Measurements from ENCODE around the gene KLHL22.
"Not testable (repeated sequence)": the region's sequence is repeated elsewhere in the genome, so short reads cannot be mapped to it uniquely, and the experiment has no call there.

Gene KLHL22

GRCh38 chr22:20414450-20414849, 81.1 kb downstream of the KLHL22 start:
- Histone ChIP-seq H3K4me3 (ENCODE audit: low read depth, low read length) (no peak overlapping the region), H3K27ac (no peak overlapping the region), H3K79me2 (no peaks in the 10 kb centered on the region), H3K4me2 (ENCODE audit: low read length) (no peak overlapping the region), H3K9me3 (ENCODE audit: control insufficient read depth, low read length) (no peaks in the 10 kb centered on the region), H3K36me3 (ENCODE audit: control insufficient read depth, insufficient read depth, low read length) (no peaks in the 10 kb centered on the region), H2AFZ (no peak overlapping the region), H3K27me3 (ENCODE audit: control insufficient read depth, insufficient read depth, low read length) (no peaks in the 10 kb centered on the region), H3K4me1 (no peaks in the 10 kb centered on the region), H3K9ac (no peak overlapping the region)
- no peak for TF ChIP-seq CTCF (IDR thresholded peaks at IDR 0.05)

- H3K36me3 ChIP-seq (ENCODE audit: control insufficient read depth, insufficient read depth, low read length), result no peaks in the 10 kb centered on the region
Observed at GRCh38 chr22:20414059-20414440, 81.5 kb downstream of the KLHL22 start.

GRCh38 chr22:20413217-20414058, 82.2 kb downstream of the KLHL22 start:
- H3K36me3 ChIP-seq (ENCODE audit: control insufficient read depth, insufficient read depth, low read length), result no peaks in the 10 kb centered on the region
- H3K9me3 ChIP-seq (ENCODE audit: control insufficient read depth, low read length), result no peaks in the 10 kb centered on the region
- H3K9ac ChIP-seq, result no peak overlapping the region
- no peak overlapping the region for H3K4me3 ChIP-seq (ENCODE audit: low read depth, low read length)
- H3K4me2 ChIP-seq (ENCODE audit: low read length), result no peak overlapping the region
- no peak overlapping the region for H3K27ac ChIP-seq
- TF ChIP-seq CTCF (IDR thresholded peaks at IDR 0.05), result no peak
- H3K79me2 ChIP-seq, result no peaks in the 10 kb centered on the region
- H2AFZ ChIP-seq, result no peak overlapping the region
- H3K4me1 ChIP-seq, result no peaks in the 10 kb centered on the region
- no peaks in the 10 kb centered on the region for H3K27me3 ChIP-seq (ENCODE audit: control insufficient read depth, insufficient read depth, low read length)

More at GRCh38 chr22:20414059-20414440, 81.5 kb downstream of the KLHL22 start:
- Histone ChIP-seq H3K9ac (no peak overlapping the region), H3K9me3 (ENCODE audit: control insufficient read depth, low read length) (no peaks in the 10 kb centered on the region), H3K79me2 (no peaks in the 10 kb centered on the region), H3K27me3 (ENCODE audit: control insufficient read depth, insufficient read depth, low read length) (no peaks in the 10 kb centered on the region), H2AFZ (no peak overlapping the region), H3K4me1 (no peaks in the 10 kb centered on the region), H3K27ac (no peak overlapping the region), H3K4me3 (ENCODE audit: low read depth, low read length) (no peak overlapping the region), H3K4me2 (ENCODE audit: low read length) (no peak overlapping the region)
- TF ChIP-seq CTCF (IDR thresholded peaks at IDR 0.05), result no peak

GRCh38 chr22:20412474-20413216, 83.0 kb downstream of the KLHL22 start:
- Histone ChIP-seq H3K27me3 (ENCODE audit: control insufficient read depth, insufficient read depth, low read length) (no peaks in the 10 kb centered on the region), H3K27ac (no peak overlapping the region), H3K4me1 (no peaks in the 10 kb centered on the region), H3K4me3 (ENCODE audit: low read depth, low read length) (no peak overlapping the region), H3K9me3 (ENCODE audit: control insufficient read depth, low read length) (no peaks in the 10 kb centered on the region), H3K9ac (no peak overlapping the region), H2AFZ (no peak overlapping the region), H3K36me3 (ENCODE audit: control insufficient read depth, insufficient read depth, low read length) (no peaks in the 10 kb centered on the region), H3K79me2 (no peaks in the 10 kb centered on the region), H3K4me2 (ENCODE audit: low read length) (no peak overlapping the region)
- no peak for TF ChIP-seq CTCF (IDR thresholded peaks at IDR 0.05)

- not testable (repeated sequence) for H3K4me3 ChIP-seq (ENCODE audit: low read depth, low read length); H3K36me3 ChIP-seq (ENCODE audit: control insufficient read depth, insufficient read depth, low read length)
Observed at GRCh38 chr22:20409385-20409784, 86.2 kb downstream of the KLHL22 start.

More at GRCh38 chr22:20409385-20409784, 86.2 kb downstream of the KLHL22 start:
- H2AFZ ChIP-seq; H3K9me3 ChIP-seq (ENCODE audit: control insufficient read depth, low read length); H3K27ac ChIP-seq; H3K79me2 ChIP-seq; H3K4me2 ChIP-seq (ENCODE audit: low read length); H3K9ac ChIP-seq; H3K27me3 ChIP-seq (ENCODE audit: control insufficient read depth, insufficient read depth, low read length); H3K4me1 ChIP-seq: not testable (repeated sequence)
